OCI-LY1 (cell line): ENCODE data around the gene CDC42EP4.
A peak's percentile ranks its signal among the peaks of the same experiment; 100 is the strongest.

Source experiments
- H2AFZ ChIP-seq: fragments of 200-600 bp; sonication (generic), shearing (Covaris generic); 2 replicates; pipeline ENCODE4 v1.6.0; 2014; ENCODE audit warnings: antibody characterized with exemption, mild to moderate bottlenecking, low read length
- H3F3A ChIP-seq: fragments of 200-600 bp; sonication (generic), shearing (Covaris generic); 2 replicates; pipeline ENCODE4 v1.6.0; 2014; ENCODE audit warnings: mild to moderate bottlenecking, antibody characterized with exemption, low read length, moderate library complexity; ENCODE audit not compliant: insufficient read depth
- H3K27ac ChIP-seq: fragments of 200-600 bp; sonication (generic); 2 replicates; pipeline ENCODE4 v1.5.1; 2014; ENCODE audit warnings: low read length, mixed run types, mild to moderate bottlenecking, low read depth; ENCODE audit not compliant: poor library complexity, severe bottlenecking
- H3K27me3 ChIP-seq: fragments of 200-600 bp; sonication (generic); 2 replicates; pipeline ENCODE4 v1.6.0; 2014; ENCODE audit warnings: antibody characterized with exemption, mild to moderate bottlenecking, low read length, moderate library complexity; ENCODE audit not compliant: insufficient read depth
- H3K36me3 ChIP-seq: fragments of 200-600 bp; sonication (generic); 2 replicates; pipeline ENCODE4 v1.6.1; 2014; ENCODE audit warnings: mild to moderate bottlenecking, antibody characterized with exemption, low read length, moderate library complexity, mixed read lengths; ENCODE audit not compliant: insufficient read depth
- H3K4me1 ChIP-seq: fragments of 200-600 bp; sonication (generic); 2 replicates; pipeline ENCODE4 v1.5.1; 2014; ENCODE audit warnings: mild to moderate bottlenecking, low read length, moderate library complexity; ENCODE audit not compliant: insufficient read depth, severe bottlenecking
- H3K4me2 ChIP-seq: fragments of 200-600 bp; sonication (generic), shearing (Covaris generic); 2 replicates; pipeline ENCODE4 v1.6.1; 2014; ENCODE audit warnings: low read length
- H3K4me3 ChIP-seq: fragments of 200-600 bp; sonication (generic); 2 replicates; pipeline ENCODE4 v1.5.1; 2014; ENCODE audit warnings: low read length, low read depth, mild to moderate bottlenecking, mixed read lengths; ENCODE audit not compliant: poor library complexity, severe bottlenecking
- H3K79me2 ChIP-seq: fragments of 200-600 bp; shearing (Covaris generic); 2 replicates; pipeline ENCODE4 v1.6.1; 2016; ENCODE audit warnings: mixed run types, low read length, mixed read lengths; ENCODE audit not compliant: insufficient read depth
- H3K9ac ChIP-seq: fragments of 200-600 bp; sonication (generic), shearing (Covaris generic); 2 replicates; pipeline ENCODE4 v1.6.1; 2014; ENCODE audit warnings: mild to moderate bottlenecking, low read length, mixed read lengths
- H3K9me2 ChIP-seq: fragments of 200-600 bp; sonication (generic), shearing (Covaris generic); 2 replicates; pipeline ENCODE4 v1.6.1; 2014; ENCODE audit warnings: low read depth, mild to moderate bottlenecking, low read length, mixed read lengths
- H3K9me3 ChIP-seq: fragments of 200-600 bp; shearing (Covaris generic); 2 replicates; pipeline ENCODE4 v1.6.1; 2014; ENCODE audit warnings: low read length, mixed read lengths
- H4K20me1 ChIP-seq: fragments of 200-600 bp; sonication (generic), shearing (Covaris generic); 2 replicates; pipeline ENCODE4 v1.6.0; 2016; ENCODE audit warnings: mild to moderate bottlenecking, low read length; ENCODE audit not compliant: insufficient read depth
- CTCF ChIP-seq: fragments of 200-600 bp; sonication (generic), shearing (Covaris generic); IDR thresholded peaks from 2 replicates; pipeline ENCODE4 v1.5.1; 2017; ENCODE audit warnings: mild to moderate bottlenecking, antibody characterized with exemption, low read length, moderate library complexity, mixed read lengths
- EZH2 ChIP-seq: fragments of 200-600 bp; sonication (generic), shearing (Covaris generic); IDR thresholded peaks from 2 replicates; pipeline ENCODE4 v1.8.0; 2017; ENCODE audit warnings: borderline replicate concordance, mixed run types, mild to moderate bottlenecking, antibody characterized with exemption, low read length, moderate library complexity, mixed read lengths

The CDC42EP4 gene

GRCh38 chr17:73256220-73256619, 55.6 kb downstream of the CDC42EP4 start:
- no peak for TF ChIP-seq EZH2
- TF ChIP-seq CTCF, result no peak

GRCh38 chr17:73255671-73256181, 56.1 kb downstream of the CDC42EP4 start:
- Histone ChIP-seq H2AFZ (no peak overlapping the region), H3K9ac (no peak overlapping the region), H3K4me2 (no peak overlapping the region), H3F3A (no peaks in the 10 kb centered on the region), H3K36me3 (no peaks in the 10 kb centered on the region), H3K4me3 (no peak overlapping the region), H3K27me3 (no peaks in the 10 kb centered on the region), H3K4me1 (no peaks in the 10 kb centered on the region), H3K27ac (no peak overlapping the region), H3K9me3 (no peaks in the 10 kb centered on the region), H3K79me2 (no peaks in the 10 kb centered on the region), H3K9me2 (no peaks in the 10 kb centered on the region), H4K20me1 (no peaks in the 10 kb centered on the region)
- TF ChIP-seq EZH2 (no peak), CTCF (peak; percentile 98)

More at GRCh38 chr17:73256220-73256619, 55.6 kb downstream of the CDC42EP4 start:
- Histone ChIP-seq H3K4me1 (no peaks in the 10 kb centered on the region), H3K27me3 (no peaks in the 10 kb centered on the region), H3F3A (no peaks in the 10 kb centered on the region), H3K4me3 (no peak overlapping the region), H3K36me3 (no peaks in the 10 kb centered on the region), H3K79me2 (no peaks in the 10 kb centered on the region), H3K4me2 (no peak overlapping the region), H4K20me1 (no peaks in the 10 kb centered on the region), H3K9me3 (no peaks in the 10 kb centered on the region), H3K9me2 (no peaks in the 10 kb centered on the region), H2AFZ (no peak overlapping the region), H3K9ac (no peak overlapping the region), H3K27ac (no peak overlapping the region)

- no peak overlapping the region for H3K4me3 ChIP-seq
- no peak overlapping the region for H3K4me2 ChIP-seq
- no peaks in the 10 kb centered on the region for H3K9me2 ChIP-seq
- no peak overlapping the region for H2AFZ ChIP-seq
- no peaks in the 10 kb centered on the region for H3F3A ChIP-seq
- no peaks in the 10 kb centered on the region for H3K27me3 ChIP-seq
- no peaks in the 10 kb centered on the region for H4K20me1 ChIP-seq
- H3K79me2 ChIP-seq, result no peaks in the 10 kb centered on the region
- H3K27ac ChIP-seq, result no peak overlapping the region
- H3K36me3 ChIP-seq, result peaks cover 18% of the 10 kb centered on the region; the same call in 1 of the 2 replicates
- H3K9ac ChIP-seq, result no peak overlapping the region
- no peaks in the 10 kb centered on the region for H3K4me1 ChIP-seq
- TF ChIP-seq EZH2 (no peak), CTCF (no peak)
- H3K9me3 ChIP-seq, result no peaks in the 10 kb centered on the region
These were observed 59.9 kb downstream of the CDC42EP4 start for GRCh38 chr17:73251871-73252270.
